ENCODE measurements around the gene SMC1B. TPM values are rescaled to one million over a fixed set of nuclear protein-coding genes. Genes with fewer than 3 reads are reported as not detected.
"Not testable (repeated sequence)": the region's sequence is repeated elsewhere in the genome, so short reads cannot be mapped to it uniquely, and the experiment has no call there.

Gene SMC1B
- total RNA-seq, 1 donor from 2014 or later = not detected

GRCh38 chr22:45441138-45441537, 27.7 kb upstream of the SMC1B start:
- Histone ChIP-seq H3K4me3 (no peak overlapping the region), H3K27ac (replicated peaks) (no peak overlapping the region), H3K27me3 (ENCODE audit: low read depth) (peaks cover 3% of the 10 kb centered on the region), H3K9me3 (replicated peaks) (no peaks in the 10 kb centered on the region), H3K36me3 (no peaks in the 10 kb centered on the region), H3K4me1 (no peaks in the 10 kb centered on the region)
- DNase-seq = peak; percentile 53
- peak; percentile 79 for TF ChIP-seq CTCF (IDR thresholded peaks at IDR 0.05; ENCODE audit: borderline replicate concordance)
- intact Hi-C loops (cut with micrococcal nuclease) = loop anchor here (5.0 kb wide), 1 partner anchor 111 kb away; no protein-coding TSS in a partner anchor

- not testable (repeated sequence) for H3K4me1 ChIP-seq; H3K27me3 ChIP-seq (ENCODE audit: low read depth); H3K4me3 ChIP-seq; H3K27ac ChIP-seq (replicated peaks); H3K36me3 ChIP-seq; DNase-seq; H3K9me3 ChIP-seq (replicated peaks)
- intact Hi-C loops (cut with micrococcal nuclease) = loop anchor here (5.0 kb wide), 1 partner anchor 112 kb away; no protein-coding TSS in a partner anchor
Measured at GRCh38 chr22:45440688-45441087, 27.3 kb upstream of the SMC1B start.

- Histone ChIP-seq H3K27me3 (ENCODE audit: low read depth) (peaks cover 3% of the 10 kb centered on the region), H3K4me3 (no peak overlapping the region), H3K9me3 (replicated peaks) (no peaks in the 10 kb centered on the region), H3K4me1 (peaks cover 11% of the 10 kb centered on the region), H3K27ac (replicated peaks) (no peak overlapping the region), H3K36me3 (no peaks in the 10 kb centered on the region)
- DNase-seq = no peak
- intact Hi-C loops (cut with micrococcal nuclease) = no loop called here
- TF ChIP-seq CTCF (IDR thresholded peaks at IDR 0.05; ENCODE audit: borderline replicate concordance) = no peak
Measured at GRCh38 chr22:45438336-45438735, 24.9 kb upstream of the SMC1B start.

GRCh38 chr22:45436871-45437517, 23.6 kb upstream of the SMC1B start:
- intact Hi-C loops (cut with micrococcal nuclease); H3K4me3 ChIP-seq; DNase-seq; H3K27me3 ChIP-seq (ENCODE audit: low read depth); H3K9me3 ChIP-seq (replicated peaks); H3K36me3 ChIP-seq; H3K27ac ChIP-seq (replicated peaks): not testable (repeated sequence)
- peaks cover 11% of the 10 kb centered on the region for H3K4me1 ChIP-seq

- Histone ChIP-seq H3K27me3 (ENCODE audit: low read depth) (peaks cover 3% of the 10 kb centered on the region), H3K36me3 (no peaks in the 10 kb centered on the region), H3K27ac (replicated peaks) (peak overlapping the region; percentile 79), H3K9me3 (replicated peaks) (no peaks in the 10 kb centered on the region), H3K4me3 (peak overlapping the region; percentile 43), H3K4me1 (peaks cover 11% of the 10 kb centered on the region)
- peak; percentile 97 for TF ChIP-seq CTCF (IDR thresholded peaks at IDR 0.05; ENCODE audit: borderline replicate concordance)
- peak; percentile 88 for DNase-seq
- intact Hi-C loops (cut with micrococcal nuclease) = no loop called here
Measured at GRCh38 chr22:45435544-45436139, 22.2 kb upstream of the SMC1B start.

- Histone ChIP-seq H3K4me3 (no peak overlapping the region), H3K9me3 (replicated peaks) (no peaks in the 10 kb centered on the region), H3K4me1 (peaks cover 11% of the 10 kb centered on the region), H3K36me3 (no peaks in the 10 kb centered on the region), H3K27me3 (ENCODE audit: low read depth) (peaks cover 3% of the 10 kb centered on the region), H3K27ac (replicated peaks) (peak overlapping the region; percentile 79)
- TF ChIP-seq CTCF (IDR thresholded peaks at IDR 0.05; ENCODE audit: borderline replicate concordance) = no peak
- no peak for DNase-seq
- intact Hi-C loops (cut with micrococcal nuclease) = no loop called here
Measured at GRCh38 chr22:45434981-45435380, 21.6 kb upstream of the SMC1B start.
